Esophagus muscularis mucosa (tissue), 3 donors: ENCODE data around the gene PCDH12.

Source experiments
- CTCF ChIP-seq, 3 experiments: fragments of 200-600 bp in 2 of 3; fragments of 450-650 bp in 1 of 3; sonication (generic) in 2 of 3; IDR thresholded peaks; one replicate each; pipeline ENCODE4 v1.5.1; 2017 to 2019; ENCODE audit warnings: antibody characterized with exemption in 3 of 3, mild to moderate bottlenecking in 2 of 3, moderate library complexity in 1 of 3
- POLR2A ChIP-seq: fragments of 450-650 bp; IDR thresholded peaks from one replicate; pipeline ENCODE4 v1.6.1; 2017; ENCODE audit warnings: antibody characterized with exemption, moderate library complexity, mild to moderate bottlenecking, low read depth
- POLR2AphosphoS5 ChIP-seq, 2 donors: sonication (generic); formaldehyde crosslinking; IDR thresholded peaks; one replicate each; pipeline ENCODE4 v1.6.1; 2017; ENCODE audit warnings: antibody characterized with exemption in 2 of 2

- no peak for TF ChIP-seq CTCF (IDR thresholded peaks at IDR 0.05)
- no peak for TF ChIP-seq POLR2AphosphoS5 (IDR thresholded peaks at IDR 0.05)
- TF ChIP-seq POLR2A = no peak
Measured at GRCh38 chr5:142006363-142007236, 48.6 kb upstream of the PCDH12 start.
